Measurements from ENCODE around the gene DNAJC6. TPM values are rescaled to one million over a fixed set of nuclear protein-coding genes. Genes with fewer than 3 reads are reported as not detected.

Gene DNAJC6
- total and polyA plus RNA-seq, 12 donors = 0.88 to 10.5 (median 5.2) TPM

DNA sequence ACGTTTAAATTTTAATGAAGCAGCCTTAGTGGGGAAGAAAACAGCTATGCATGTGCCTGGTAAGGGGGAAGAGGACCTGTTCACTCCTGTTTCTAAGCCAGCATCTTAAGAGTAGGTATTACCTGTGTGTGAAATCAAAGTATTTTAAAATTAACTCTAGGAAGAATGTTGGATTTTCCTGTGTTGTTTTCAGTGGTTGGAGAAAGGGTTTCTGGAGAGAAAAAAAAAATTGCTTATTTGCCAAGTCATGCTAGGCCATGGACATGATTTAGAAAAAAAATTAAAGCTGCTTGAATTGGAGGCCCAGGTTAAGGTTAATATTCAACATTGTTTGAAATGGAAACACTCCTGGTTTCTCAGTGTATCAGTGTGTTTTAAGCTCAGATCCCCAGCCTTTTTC lies 42.9 kb upstream of the DNAJC6 start:
- TF ChIP-seq, protein P1, sequence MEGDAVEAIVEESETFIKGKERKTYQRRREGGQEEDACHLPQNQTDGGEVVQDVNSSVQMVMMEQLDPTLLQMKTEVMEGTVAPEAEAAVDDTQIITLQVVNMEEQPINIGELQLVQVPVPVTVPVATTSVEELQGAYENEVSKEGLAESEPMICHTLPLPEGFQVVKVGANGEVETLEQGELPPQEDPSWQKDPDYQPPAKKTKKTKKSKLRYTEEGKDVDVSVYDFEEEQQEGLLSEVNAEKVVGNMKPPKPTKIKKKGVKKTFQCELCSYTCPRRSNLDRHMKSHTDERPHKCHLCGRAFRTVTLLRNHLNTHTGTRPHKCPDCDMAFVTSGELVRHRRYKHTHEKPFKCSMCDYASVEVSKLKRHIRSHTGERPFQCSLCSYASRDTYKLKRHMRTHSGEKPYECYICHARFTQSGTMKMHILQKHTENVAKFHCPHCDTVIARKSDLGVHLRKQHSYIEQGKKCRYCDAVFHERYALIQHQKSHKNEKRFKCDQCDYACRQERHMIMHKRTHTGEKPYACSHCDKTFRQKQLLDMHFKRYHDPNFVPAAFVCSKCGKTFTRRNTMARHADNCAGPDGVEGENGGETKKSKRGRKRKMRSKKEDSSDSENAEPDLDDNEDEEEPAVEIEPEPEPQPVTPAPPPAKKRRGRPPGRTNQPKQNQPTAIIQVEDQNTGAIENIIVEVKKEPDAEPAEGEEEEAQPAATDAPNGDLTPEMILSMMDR (IDR thresholded peaks at IDR 0.05) = no peak
- intact Hi-C loops (cut with DNase I) = loop anchor here in 3 of 10 donors (10.0 kb wide), 2 partner anchors 148 to 158 kb away; partner anchors contain the start of genes LEPR (in 2 of the 3) and LEPROT (in 2 of the 3)

DNA sequence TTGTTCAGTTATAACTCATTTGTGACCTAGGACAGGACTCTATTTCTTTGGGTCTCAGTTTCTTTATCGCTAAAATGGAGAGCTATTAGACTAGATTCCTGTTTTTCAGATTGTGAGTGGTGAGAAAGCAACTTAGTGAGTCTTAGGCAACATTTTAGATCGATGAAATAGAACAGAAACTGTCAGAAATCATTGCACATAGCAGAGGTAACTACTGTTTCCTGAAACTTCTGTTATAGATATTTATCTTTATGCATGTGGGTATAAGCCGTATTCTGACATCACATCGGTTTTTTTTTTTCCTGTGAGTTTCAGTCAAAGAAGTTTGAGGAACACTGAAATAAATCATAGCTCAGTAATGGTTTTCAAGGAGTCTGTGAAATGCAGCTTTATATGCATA lies 42.1 kb upstream of the DNAJC6 start:
- peaks cover 0 to 23% (median 7%) of the 10 kb centered on the region in 7 donors for H3K27me3 ChIP-seq
- intact Hi-C loops (cut with DNase I) = loop anchor here in 3 of 10 donors (10.0 kb wide), 2 partner anchors 148 to 158 kb away; partner anchors contain the start of genes LEPR (in 2 of the 3) and LEPROT (in 2 of the 3)
- H3K36me3 ChIP-seq = no peaks in the 10 kb centered on the region
- DNase-seq (no peak), ATAC-seq (no peak)
- H3K27ac ChIP-seq = no peak overlapping the region
- 84 to 88% methylated on average over 4 of the region's 4 CpGs for WGBS, 2 donors
- H3K4me1 ChIP-seq = peaks cover 0 to 24% (median 20%) of the 10 kb centered on the region in 9 donors
- TF ChIP-seq, protein P1 (IDR thresholded peaks at IDR 0.05) = no peak
- H3K4me3 ChIP-seq = no peak overlapping the region
- no peaks in the 10 kb centered on the region for H3K9me3 ChIP-seq

More for the DNA sequence above, 42.9 kb upstream of the DNAJC6 start:
- Histone ChIP-seq H3K4me3 (peak overlapping the region in 5 of 10 donors; percentile 57 to 73 (median 68)), H3K36me3 (no peaks in the 10 kb centered on the region), H3K4me1 (peaks cover 0 to 24% (median 20%) of the 10 kb centered on the region in 9 donors), H3K9me3 (no peaks in the 10 kb centered on the region), H3K27me3 (peaks cover 0 to 23% (median 7%) of the 10 kb centered on the region in 7 donors), H3K27ac (peak overlapping the region in 4 of 10 donors; percentile 63 to 77 (median 74))
- WGBS, 2 donors = 24 to 31% methylated on average over 1 of the region's 1 CpG
- no peak for DNase-seq
- ATAC-seq = no peak

DNA sequence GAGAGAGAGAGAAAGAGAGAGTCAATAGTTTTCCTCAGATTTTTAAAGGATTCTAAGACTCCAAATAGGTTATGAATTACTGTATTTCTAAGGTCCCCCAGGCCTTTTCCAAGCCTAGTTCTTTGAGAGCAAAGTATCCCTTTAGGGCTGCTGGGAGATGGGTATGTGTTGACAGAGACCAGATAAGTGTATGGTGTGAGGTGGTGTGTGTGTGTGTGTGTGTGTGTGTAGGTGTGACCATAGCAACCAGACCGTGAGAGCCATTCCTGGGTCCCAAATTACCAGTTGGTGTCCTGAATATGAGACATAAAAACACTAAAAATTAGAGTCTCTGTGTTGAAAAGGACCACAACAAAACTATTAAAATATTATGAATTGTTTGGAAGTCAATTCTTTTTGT lies 41.7 kb upstream of the DNAJC6 start:
- ATAC-seq (no peak), DNase-seq (no peak)
- Histone ChIP-seq H3K4me1 (peaks cover 0 to 24% (median 20%) of the 10 kb centered on the region in 9 donors), H3K27ac (no peak overlapping the region), H3K27me3 (peaks cover 0 to 23% (median 7%) of the 10 kb centered on the region in 7 donors), H3K4me3 (no peak overlapping the region), H3K9me3 (no peaks in the 10 kb centered on the region), H3K36me3 (no peaks in the 10 kb centered on the region)
- intact Hi-C loops (cut with DNase I) = loop anchor here in 3 of 10 donors (10.0 kb wide), 2 partner anchors 147 to 157 kb away; partner anchors contain the start of genes LEPR (in 2 of the 3) and LEPROT (in 2 of the 3)
- TF ChIP-seq, protein P1 (IDR thresholded peaks at IDR 0.05) = no peak
- WGBS, 2 donors = 34 to 93% methylated on average over 1 of the region's 1 CpG

GRCh38 chr1:65269612-65270011 lies 39.7 kb upstream of the DNAJC6 start:
- intact Hi-C loops (cut with DNase I) = loop anchor here in 3 of 10 donors (10.0 kb wide), 2 partner anchors 145 to 155 kb away; partner anchors contain the start of genes LEPR (in 2 of the 3) and LEPROT (in 2 of the 3)
- H3K4me1 ChIP-seq = peaks cover 0 to 21% (median 18%) of the 10 kb centered on the region in 9 donors
- H3K36me3 ChIP-seq = no peaks in the 10 kb centered on the region
- H3K27ac ChIP-seq = no peak overlapping the region
- H3K9me3 ChIP-seq = no peaks in the 10 kb centered on the region
- DNase-seq = no peak
- H3K27me3 ChIP-seq = peaks cover 0 to 19% (median 7%) of the 10 kb centered on the region in 7 donors
- no peak for ATAC-seq
- TF ChIP-seq, protein P1 (IDR thresholded peaks at IDR 0.05) = no peak
- WGBS, 2 donors = 89 to 92% methylated on average over 2 of the region's 2 CpGs
- H3K4me3 ChIP-seq = no peak overlapping the region

Data from heart right ventricle (tissue), 16 donors.